Activated effector memory CD4-positive, alpha-beta T cell treated with Interleukin-2 at 50 U/mL for 16 hours (primary cell): ENCODE results near the gene VSTM2L.

Source experiments
- DNase-seq: peaks from one replicate; pipeline ENCODE4 v3.0.0-alpha.2; 2020

The VSTM2L gene

GRCh38 chr20:37920679-37921322 lies 17.9 kb downstream of the VSTM2L start:
- no peak for DNase-seq

- DNase-seq, result no peak
These were observed 18.5 kb downstream of the VSTM2L start for GRCh38 chr20:37921341-37921929.

- DNase-seq, result no peak
These were observed 19.1 kb downstream of the VSTM2L start for GRCh38 chr20:37922016-37922415.

- no peak for DNase-seq
These were observed 22.6 kb downstream of the VSTM2L start for GRCh38 chr20:37925265-37926165.

- no peak for DNase-seq
These were observed 23.7 kb downstream of the VSTM2L start for GRCh38 chr20:37926612-37927011.

GRCh38 chr20:37927410-37928095 lies 24.6 kb downstream of the VSTM2L start:
- DNase-seq, result no peak

GRCh38 chr20:37928996-37929682 lies 26.2 kb downstream of the VSTM2L start:
- DNase-seq, result no peak

- no peak for DNase-seq
These were observed 26.7 kb downstream of the VSTM2L start for GRCh38 chr20:37929683-37930014.

- DNase-seq, result no peak
These were observed 28.4 kb downstream of the VSTM2L start for GRCh38 chr20:37931153-37931922.

- no peak for DNase-seq
These were observed 29.1 kb downstream of the VSTM2L start for GRCh38 chr20:37932074-37932473.

- DNase-seq, result no peak
These were observed 30.0 kb downstream of the VSTM2L start for GRCh38 chr20:37932919-37933318.

- DNase-seq, result no peak
These were observed 31.1 kb downstream of the VSTM2L start for GRCh38 chr20:37933786-37934633.

GRCh38 chr20:37934634-37935375 lies 31.9 kb downstream of the VSTM2L start:
- no peak for DNase-seq

GRCh38 chr20:37935435-37935834 lies 32.5 kb downstream of the VSTM2L start:
- DNase-seq, result no peak

GRCh38 chr20:37936041-37936440 lies 33.1 kb downstream of the VSTM2L start:
- no peak for DNase-seq

- no peak for DNase-seq
These were observed 33.5 kb downstream of the VSTM2L start for GRCh38 chr20:37936451-37936850.

GRCh38 chr20:37937686-37938085 lies 34.8 kb downstream of the VSTM2L start:
- no peak for DNase-seq

- DNase-seq, result no peak
These were observed 35.3 kb downstream of the VSTM2L start for GRCh38 chr20:37938181-37938750.

GRCh38 chr20:37938954-37939353 lies 36.0 kb downstream of the VSTM2L start:
- no peak for DNase-seq
